K562 (cell line): Measurements from ENCODE around the gene CD52. TPM values are rescaled to one million over a fixed set of nuclear protein-coding genes. Genes with fewer than 3 reads are reported as not detected.

Experiments used
- ATAC-seq: fragments of 200-7000 bp; cut with Tn5 transposase; 3 replicates; pipeline ENCODE4 v1.9.1; 2020; ENCODE audit warnings: moderate library complexity
- BruUV-seq: library from RNA; stranded (reverse); fragments of 400-500 nt; replicated peaks from 2 replicates; lab custom pipeline; 2021; lab: Mats Ljungman, UMichigan
- CTCF ChIA-PET: fragments of 300-600 bp; formaldehyde crosslinking; extraction: SDS; loops from one replicate; lab custom pipeline; 2021; ENCODE audit warnings: low intra/inter-chr PET ratio; lab: Yijun Ruan, JAX
- POLR2A ChIA-PET: fragments of 300-600, 350-650 bp; sonication (Branson Sonifier 250); formaldehyde crosslinking; extraction: SDS; loops from one replicate; lab custom pipeline; 2021; ENCODE audit warnings: antibody characterized with exemption, inconsistent platforms; lab: Yijun Ruan, JAX
- DNase-seq, 4 experiments: peaks; one replicate each; pipeline versions ENCODE4 v3.0.0 to v3.0.0-alpha.2; 2011 to 2018; ENCODE audit warnings: low spot score in 3 of 4, mixed read lengths in 3 of 4; ENCODE audit errors: extremely low read depth in 1 of 4
- FAIRE-seq: peaks from 2 replicates; lab custom pipeline; 2011; peaks lifted over from hg19 to GRCh38; lab: Jason Lieb, UNC
- H2AFZ ChIP-seq: 2 replicates; pipeline ENCODE4 v1.6.0; 2011; ENCODE audit warnings: low read depth, low read length, control low read depth, inconsistent platforms
- H3K27ac ChIP-seq: fragments of 200-600 bp; 3 replicates; pipeline ENCODE4 v1.8.0; 2011; ENCODE audit warnings: low read depth, mild to moderate bottlenecking, control low read depth, inconsistent platforms, low read length, moderate library complexity, mixed read lengths; ENCODE audit errors: extremely low read depth
- H3K27me3 ChIP-seq, 2 experiments: fragments of 300-600 bp in 1 of 2; 2 replicates in 1 of 2; 3 replicates in 1 of 2; pipeline versions ENCODE4 v1.6.0 to v1.8.0; 2011; ENCODE audit warnings: inconsistent platforms in 2 of 2, low read length in 2 of 2, mild to moderate bottlenecking in 1 of 2, mixed read lengths in 1 of 2, moderate library complexity in 1 of 2; ENCODE audit not compliant: control insufficient read depth in 2 of 2, insufficient read depth in 2 of 2
- H3K36me3 ChIP-seq: fragments of 300-600 bp; 3 replicates; pipeline ENCODE4 v1.8.0; 2011; ENCODE audit warnings: mild to moderate bottlenecking, low read length, inconsistent platforms; ENCODE audit not compliant: control insufficient read depth, insufficient read depth
- H3K4me1 ChIP-seq, 2 experiments: fragments of 200-600 bp in 1 of 2; replicated peaks in 1 of 2; 2 replicates in 1 of 2; 3 replicates in 1 of 2; pipeline versions ENCODE4 v1.5.1 to v1.8.0; 2011; ENCODE audit warnings: inconsistent platforms in 2 of 2, low read length in 2 of 2, mild to moderate bottlenecking in 1 of 2, mixed read lengths in 1 of 2, moderate library complexity in 1 of 2; ENCODE audit not compliant: control insufficient read depth in 2 of 2, insufficient read depth in 2 of 2
- H3K4me2 ChIP-seq: 2 replicates; pipeline ENCODE4 v1.6.1; 2011; ENCODE audit warnings: low read length, control low read depth, inconsistent platforms, mixed read lengths; ENCODE audit not compliant: insufficient read depth
- H3K4me3 ChIP-seq: fragments of 200-600 bp; sonication (generic), shearing (Covaris generic); 2 replicates; pipeline ENCODE4 v1.5.1; 2016; ENCODE audit warnings: control low read depth, inconsistent platforms
- H3K79me2 ChIP-seq: fragments of 200-600 bp; 3 replicates; pipeline ENCODE4 v1.8.0; 2011; ENCODE audit warnings: low read length, inconsistent platforms; ENCODE audit not compliant: control insufficient read depth, insufficient read depth
- H3K9ac ChIP-seq, 2 experiments: 2 replicates each; pipeline versions ENCODE4 v1.6.0 to v1.6.1; 2011; ENCODE audit warnings: low read depth in 2 of 2, low read length in 2 of 2, control low read depth in 1 of 2, inconsistent platforms in 1 of 2, mild to moderate bottlenecking in 1 of 2, mixed read lengths in 1 of 2; ENCODE audit not compliant: insufficient read depth in 1 of 2
- H3K9me1 ChIP-seq: one replicate; pipeline ENCODE4 v1.6.0; 2011; ENCODE audit warnings: inconsistent platforms, mild to moderate bottlenecking, low read length, moderate library complexity; ENCODE audit not compliant: control insufficient read depth, insufficient read depth
- H3K9me3 ChIP-seq: replicated peaks from 2 replicates; pipeline ENCODE4 v1.5.1; 2011; ENCODE audit warnings: low read depth, low read length, inconsistent platforms; ENCODE audit not compliant: control insufficient read depth, insufficient read depth
- H4K20me1 ChIP-seq: replicated peaks from 2 replicates; pipeline ENCODE4 v1.6.1; 2011; ENCODE audit warnings: low read length, inconsistent platforms, mixed read lengths; ENCODE audit not compliant: control insufficient read depth, insufficient read depth
- ARID1B ChIP-seq: fragments of 450-650 bp; IDR thresholded peaks from 2 replicates; pipeline ENCODE4 v1.6.1; 2016; ENCODE audit warnings: antibody characterized with exemption, mild to moderate bottlenecking, inconsistent platforms
- CTCF ChIP-seq, 3 experiments: IDR thresholded peaks in 2 of 3; conservative IDR thresholded peaks in 1 of 3; 2 replicates each; pipeline ENCODE4 v1.5.1; 2011 to 2012; ENCODE audit warnings: low read length in 3 of 3, mild to moderate bottlenecking in 3 of 3, control low read depth in 2 of 3, improper control_type of control experiment in 1 of 3, inconsistent platforms in 1 of 3, low read depth in 1 of 3, mixed read lengths in 1 of 3, moderate library complexity in 1 of 3; ENCODE audit not compliant: insufficient read depth in 2 of 3
- FOSL1 ChIP-seq: fragments of 200-800 bp; sonication (Bioruptor generic); conservative IDR thresholded peaks from 2 replicates; pipeline ENCODE4 v1.6.1; 2016; ENCODE audit warnings: missing genetic modification characterization, missing compliant biosample characterization
- KLF1 ChIP-seq: fragments of 450-650 bp; IDR thresholded peaks from 2 replicates; pipeline ENCODE4 v1.6.1; 2016; ENCODE audit warnings: missing genetic modification characterization, missing compliant biosample characterization
- MLLT1 ChIP-seq, 2 experiments: fragments of 450-650 bp; IDR thresholded peaks; 2 replicates each; pipeline ENCODE4 v1.6.1; 2016
- NFIC ChIP-seq: fragments of 450-650 bp; IDR thresholded peaks from 2 replicates; pipeline ENCODE4 v1.6.1; 2017; ENCODE audit warnings: mild to moderate bottlenecking, inconsistent platforms
- NFRKB ChIP-seq: fragments of 450-650 bp; IDR thresholded peaks from 2 replicates; pipeline ENCODE4 v1.6.1; 2016; ENCODE audit warnings: low read depth
- PHB ChIP-seq: fragments of 250-450 bp; sonication (Bioruptor Pico); IDR thresholded peaks from 2 replicates; pipeline ENCODE4 v1.5.0; 2021
- PTBP1 ChIP-seq: fragments of 200-400 bp; formaldehyde crosslinking; IDR thresholded peaks from 2 replicates; pipeline ENCODE4 v1.6.1; 2017; ENCODE audit warnings: low read depth, low read length
- RHOXF2B ChIP-seq: fragments of 250-450 bp; sonication (Bioruptor Pico); conservative IDR thresholded peaks from 2 replicates; pipeline ENCODE4 v1.5.1; 2021
- SMC3 ChIP-seq: conservative IDR thresholded peaks from 2 replicates; pipeline ENCODE4 v1.6.1; 2011; ENCODE audit warnings: low read depth, low read length, improper control_type of control experiment; ENCODE audit not compliant: insufficient read depth
- TFAP4 ChIP-seq: sonication (generic); formaldehyde crosslinking; IDR thresholded peaks from 2 replicates; pipeline ENCODE4 v1.8.0; 2022; ENCODE audit warnings: missing genetic modification reagents, mild to moderate bottlenecking, moderate library complexity, borderline replicate concordance
- UBTF ChIP-seq, 2 experiments: IDR thresholded peaks; 2 replicates each; pipeline ENCODE4 v1.6.1; 2012; ENCODE audit warnings: improper control_type of control experiment in 2 of 2, low read depth in 2 of 2, low read length in 2 of 2, borderline replicate concordance in 1 of 2
- ZNF583 ChIP-seq: fragments of 250-450 bp; sonication (Bioruptor Pico); IDR thresholded peaks from 2 replicates; pipeline ENCODE4 v1.4.0; 2020
- ZNF79 ChIP-seq: fragments of 250-450 bp; sonication (Bioruptor Pico); IDR thresholded peaks from 2 replicates; pipeline ENCODE4 v1.4.0; 2020; ENCODE audit warnings: low read depth, mild to moderate bottlenecking, moderate library complexity
- WGBS: fragments of 100-300 bp; shearing (Covaris generic); methylation state at CpG from one replicate; pipeline ENCODE4 v1.1.6; 2016; ENCODE audit warnings: low coverage, mixed read lengths; ENCODE audit not compliant: insufficient coverage; ENCODE audit errors: missing lambda C conversion rate; 5-methylcytosine and 5-hydroxymethylcytosine counted together
- in situ Hi-C: fragments of 300-500 bp; cut with MboI; formaldehyde crosslinking; loops from 4 replicates; pipeline ENCODE4 v1.15.0; 2018; ENCODE audit warnings: inconsistent platforms, mixed read lengths
- intact Hi-C: fragments of 100-400 bp; cut with micrococcal nuclease; formaldehyde crosslinking; loops from 2 replicates; pipeline ENCODE4 v1.14.2; 2022
- polyA plus RNA-seq, 8 experiments: library from polyadenylated mRNA; depleted of rRNA in 4 of 8; stranded (reverse) in 5 of 8; unstranded in 3 of 8; fragments of >200 nt; fragmentation: Nextera tagmentation in 2 of 8; fragmentation: Illumina TruSeq in 1 of 8; extraction: Ambion mirVana in 2 of 8; extraction: Trizol in 1 of 8; gene quantifications; 2 replicates each; pipeline versions ENCODE4 v1.2.1 to v1.2.3, GENCODE V29; 2011 to 2014; ENCODE audit warnings: inconsistent platforms in 1 of 8, missing spikeins in 1 of 8
- total RNA-seq, 7 experiments: library from RNA; depleted of rRNA in 6 of 7; stranded (reverse); fragments of >200 nt in 6 of 7; fragmentation: Illumina TruSeq in 2 of 7; extraction: Trizol in 2 of 7; gene quantifications; 2 replicates each; pipeline versions ENCODE4 v1.2.1 to v1.2.3, GENCODE V29; 2011 to 2021; ENCODE audit warnings: low replicate concordance in 1 of 7

CD52 gene
- total and polyA plus RNA-seq, 9 of the 15 experiments (the other 6 are each of a cell fraction or from before 2014, with no cell fraction given): 34.9 to 488 (median 173) TPM

GRCh38 chr1:26288311-26288941, 29.3 kb upstream of the CD52 start:
- Histone ChIP-seq H3K4me1 (peaks cover 64 to 81% of the 10 kb centered on the region in 2 experiments), H3K9ac (peak overlapping the region; percentile 32 to 85)
- in situ Hi-C loops: loop anchor here (5.0 kb wide), 1 partner anchor 34 kb away; no protein-coding TSS in a partner anchor
- 0 out of 2 replicates have a peak, but pooled peaks have one; percentile 4 for TF ChIP-seq NFIC
- peak; percentile 71 for TF ChIP-seq TFAP4
- TF ChIP-seq KLF1 (tag): 0 out of 2 replicates have a peak, but pooled peaks have one; percentile 21
- TF ChIP-seq UBTF (IDR thresholded peaks at IDR 0.05; ENCODE audit: borderline replicate concordance in 1 of 2, low read depth in 2 of 2, low read length in 2 of 2): no peak
- peak; percentile 79 for TF ChIP-seq FOSL1
- TF ChIP-seq MLLT1 (IDR thresholded peaks at IDR 0.05): no peak
- TF ChIP-seq PHB (CRISPR knock-in tag): no peak
- 0 out of 2 replicates have a peak, but pooled peaks have one; percentile 56 for TF ChIP-seq PTBP1
- no peak for TF ChIP-seq ZNF79 (CRISPR knock-in tag)
- 0 out of 2 replicates have a peak, but pooled peaks have one; percentile 1 for TF ChIP-seq SMC3
- TF ChIP-seq ARID1B: peak; percentile 49
- 0 out of 6 replicates have a peak, but pooled peaks of 2 of the 3 experiments have one; percentile 7 to 12 for TF ChIP-seq CTCF (IDR thresholded peaks at IDR 0.05 in 2 of 3, conservative IDR thresholded peaks at IDR 0.05 in 1 of 3; ENCODE audit: insufficient read depth in 2 of 3, low read depth in 1 of 3, low read length in 3 of 3)
- peak; percentile 72 for TF ChIP-seq ZNF583 (CRISPR knock-in tag)
- TF ChIP-seq NFRKB: no peak
- TF ChIP-seq RHOXF2B (CRISPR knock-in tag): no peak

More at GRCh38 chr1:26288311-26288941, 29.3 kb upstream of the CD52 start:
- H2AFZ ChIP-seq: peak overlapping the region; percentile 5; the same call in 1 of the 2 replicates
- H3K4me3 ChIP-seq: no peak overlapping the region
- H3K36me3 ChIP-seq: peaks cover 6% of the 10 kb centered on the region; the same call in 1 of the 3 replicates
- H3K27me3 ChIP-seq: no peaks in the 10 kb centered on the region
- no TSS peak for BruUV-seq
- ChIA-PET CTCF (interaction anchor here (1.6 to 4.2 kb wide), 2 partner anchors 9 to 33 kb away, joined by 3 to 29 read pairs; partner anchors contain the start of gene SH3BGRL3), POLR2A (interaction anchor here (0.6 to 2.0 kb wide), 13 partner anchors 9 to 129 kb away, joined by 3 to 10 read pairs (median 4); partner anchors contain the start of genes CD52, SH3BGRL3 and UBXN11)
- intact Hi-C loops: no loop called here
- no peaks in the 10 kb centered on the region for H3K9me3 ChIP-seq
- H3K27ac ChIP-seq: peak overlapping the region; percentile 69; the same call in 2 of the 3 replicates
- DNase-seq: peak; percentile 63 to 78 (median 64)
- peak overlapping the region; percentile 2 for H3K4me2 ChIP-seq
- peak; percentile 68 for FAIRE-seq
- WGBS: 19% methylated on average over 3 of the region's 5 CpGs
- no peaks in the 10 kb centered on the region for H3K79me2 ChIP-seq
- peak; percentile 5; the same call in 2 of the 3 replicates for ATAC-seq
- H3K9me1 ChIP-seq: no peaks in the 10 kb centered on the region
- no peaks in the 10 kb centered on the region for H4K20me1 ChIP-seq
